ENCODE results near the gene TMEM63B.

GRCh38 chr6:44135173-44135758, 7.9 kb downstream of the TMEM63B start:
- TF ChIP-seq POLR2AphosphoS5 (IDR thresholded peaks at IDR 0.05) = no peak
- TF ChIP-seq CTCF (IDR thresholded peaks at IDR 0.05) = no peak
- no peak for TF ChIP-seq POLR2A (IDR thresholded peaks at IDR 0.05)
